Gastroesophageal sphincter (tissue), 4 donors: ENCODE results near the gene CD300LB. TPM values are rescaled to one million over a fixed set of nuclear protein-coding genes. Genes with fewer than 3 reads are reported as not detected.

ENCODE experiments used
- ATAC-seq: fragments of 150-250 bp; one replicate; pipeline ENCODE4 v1.9.1; 2016; ENCODE audit warnings: mild to moderate bottlenecking, moderate library complexity
- H3K27ac ChIP-seq, 4 donors: fragments of 200-600 bp; sonication (generic) in 3 of 4; 1 replicate in 3 of 4; 2 replicates in 1 of 4; pipeline ENCODE4 v1.5.1; 2016 to 2019
- H3K27me3 ChIP-seq: fragments of 200-600 bp; sonication (generic); one replicate; pipeline ENCODE4 v1.5.1; 2019
- H3K36me3 ChIP-seq, 2 donors: fragments of 200-600 bp; sonication (generic); one replicate each; pipeline ENCODE4 v1.5.1; 2019; ENCODE audit warnings: control low read depth in 1 of 2
- H3K4me1 ChIP-seq, 3 donors: fragments of 200-600 bp; sonication (generic); 1 replicate in 2 of 3; 2 replicates in 1 of 3; pipeline ENCODE4 v1.5.1; 2016 to 2019; ENCODE audit warnings: control low read depth in 2 of 3
- H3K4me3 ChIP-seq, 2 donors: fragments of 200-600 bp; sonication (generic); one replicate each; pipeline ENCODE4 v1.5.1; 2019; ENCODE audit warnings: mild to moderate bottlenecking in 1 of 2, moderate library complexity in 1 of 2
- H3K9me3 ChIP-seq, 3 donors: fragments of 200-600 bp; sonication (generic); one replicate each; pipeline ENCODE4 v1.5.1; 2017 to 2019; ENCODE audit warnings: control low read depth in 2 of 3
- EP300 ChIP-seq: sonication (generic); formaldehyde crosslinking; IDR thresholded peaks from one replicate; pipeline ENCODE4 v1.6.1; 2017; ENCODE audit warnings: antibody characterized with exemption, mild to moderate bottlenecking
- POLR2A ChIP-seq, 2 donors: fragments of 450-650 bp; IDR thresholded peaks; one replicate each; pipeline ENCODE4 v1.6.1; 2017; ENCODE audit warnings: antibody characterized with exemption in 2 of 2, mild to moderate bottlenecking in 2 of 2, moderate library complexity in 1 of 2
- POLR2AphosphoS5 ChIP-seq: sonication (generic); formaldehyde crosslinking; IDR thresholded peaks from one replicate; pipeline ENCODE4 v1.6.1; 2017; ENCODE audit warnings: antibody characterized with exemption
- whole genome bisulfite sequencing, 2 donors: methylation state at CpG; one replicate each; pipeline ENCODE4 v1.1.5; 2018; ENCODE audit warnings: low coverage in 1 of 2; 5-methylcytosine and 5-hydroxymethylcytosine counted together
- total RNA-seq, 4 donors: library from RNA; depleted of rRNA; stranded (reverse); fragments of >200 nt; gene quantifications; one replicate each; pipeline ENCODE4 v1.1.0, GENCODE V29; 2016
- TF ChIP-seq, protein P1 (sequence below), 4 experiments: fragments of 200-600 bp in 2 of 4; fragments of 450-650 bp in 2 of 4; sonication (generic) in 1 of 4; IDR thresholded peaks; one replicate each; pipeline ENCODE4 v1.5.1; 2017 to 2019; ENCODE audit warnings: antibody characterized with exemption in 4 of 4, mild to moderate bottlenecking in 2 of 4, moderate library complexity in 2 of 4

Gene CD300LB
- total RNA-seq, 4 donors from 2014 or later = 0.67 to 1.0 TPM; not detected in 2

- H3K27ac ChIP-seq = no peak overlapping the region
- WGBS, 2 donors = 60 to 63% methylated on average over 1 of the region's 5 CpGs
Measured at GRCh38 chr17:74529243-74529642, 2.0 kb downstream of the CD300LB start.

DNA sequence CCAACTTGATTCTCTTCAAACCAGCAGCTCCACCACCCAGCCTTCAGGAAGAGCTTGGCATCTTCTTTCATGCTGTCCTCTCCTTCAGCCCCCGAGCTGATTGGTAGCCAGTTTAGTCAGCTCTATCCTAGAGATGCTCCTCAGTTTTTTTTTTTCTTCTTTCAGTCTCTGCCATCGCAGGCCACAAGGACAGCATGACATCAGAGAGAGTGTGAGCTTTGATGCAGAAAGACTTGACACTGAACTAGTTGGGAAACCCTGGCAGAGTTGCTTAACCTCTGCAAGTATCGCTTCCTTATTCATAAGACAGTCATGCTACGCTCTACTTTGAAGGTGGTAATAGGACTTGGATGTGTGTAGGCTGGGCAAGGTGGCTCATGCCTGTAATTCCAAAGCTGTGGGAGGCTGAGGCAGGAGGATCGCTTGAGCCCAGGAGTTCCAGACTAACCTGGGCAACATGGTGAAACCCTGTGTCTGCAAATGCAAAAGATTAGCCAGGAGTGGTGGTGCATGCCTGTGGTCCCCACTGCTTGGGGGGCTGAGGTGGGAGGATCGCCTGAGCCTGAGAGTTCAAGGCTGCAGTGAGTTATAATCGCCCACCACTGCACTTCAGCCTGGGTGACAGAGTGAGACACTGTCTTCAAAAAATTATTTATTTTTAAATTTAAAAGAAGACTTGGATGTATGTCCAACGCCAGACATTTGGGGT is 2.6 kb downstream of the CD300LB start:
- peak; percentile 44 for ATAC-seq
- WGBS, 2 donors = 55 to 73% methylated on average over 2 to 8 of the region's 8 CpGs
- Histone ChIP-seq H3K27me3 (peaks cover 26% of the 10 kb centered on the region), H3K36me3 (no peaks in the 10 kb centered on the region), H3K4me1 (no peaks in the 10 kb centered on the region), H3K27ac (no peak overlapping the region), H3K4me3 (no peak overlapping the region), H3K9me3 (no peaks in the 10 kb centered on the region)
- TF ChIP-seq EP300 (no peak), POLR2AphosphoS5 (no peak), POLR2A (IDR thresholded peaks at IDR 0.05) (no peak)
- TF ChIP-seq, protein P1, sequence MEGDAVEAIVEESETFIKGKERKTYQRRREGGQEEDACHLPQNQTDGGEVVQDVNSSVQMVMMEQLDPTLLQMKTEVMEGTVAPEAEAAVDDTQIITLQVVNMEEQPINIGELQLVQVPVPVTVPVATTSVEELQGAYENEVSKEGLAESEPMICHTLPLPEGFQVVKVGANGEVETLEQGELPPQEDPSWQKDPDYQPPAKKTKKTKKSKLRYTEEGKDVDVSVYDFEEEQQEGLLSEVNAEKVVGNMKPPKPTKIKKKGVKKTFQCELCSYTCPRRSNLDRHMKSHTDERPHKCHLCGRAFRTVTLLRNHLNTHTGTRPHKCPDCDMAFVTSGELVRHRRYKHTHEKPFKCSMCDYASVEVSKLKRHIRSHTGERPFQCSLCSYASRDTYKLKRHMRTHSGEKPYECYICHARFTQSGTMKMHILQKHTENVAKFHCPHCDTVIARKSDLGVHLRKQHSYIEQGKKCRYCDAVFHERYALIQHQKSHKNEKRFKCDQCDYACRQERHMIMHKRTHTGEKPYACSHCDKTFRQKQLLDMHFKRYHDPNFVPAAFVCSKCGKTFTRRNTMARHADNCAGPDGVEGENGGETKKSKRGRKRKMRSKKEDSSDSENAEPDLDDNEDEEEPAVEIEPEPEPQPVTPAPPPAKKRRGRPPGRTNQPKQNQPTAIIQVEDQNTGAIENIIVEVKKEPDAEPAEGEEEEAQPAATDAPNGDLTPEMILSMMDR (IDR thresholded peaks at IDR 0.05) = no peak

More at GRCh38 chr17:74529243-74529642, 2.0 kb downstream of the CD300LB start:
- TF ChIP-seq, protein P1 (IDR thresholded peaks at IDR 0.05) = no peak
- TF ChIP-seq POLR2A (IDR thresholded peaks at IDR 0.05) (no peak), POLR2AphosphoS5 (no peak)
- ATAC-seq = no peak
- Histone ChIP-seq H3K36me3 (no peaks in the 10 kb centered on the region), H3K9me3 (no peaks in the 10 kb centered on the region), H3K4me3 (no peak overlapping the region), H3K4me1 (no peaks in the 10 kb centered on the region), H3K27me3 (peaks cover 26% of the 10 kb centered on the region)

DNA sequence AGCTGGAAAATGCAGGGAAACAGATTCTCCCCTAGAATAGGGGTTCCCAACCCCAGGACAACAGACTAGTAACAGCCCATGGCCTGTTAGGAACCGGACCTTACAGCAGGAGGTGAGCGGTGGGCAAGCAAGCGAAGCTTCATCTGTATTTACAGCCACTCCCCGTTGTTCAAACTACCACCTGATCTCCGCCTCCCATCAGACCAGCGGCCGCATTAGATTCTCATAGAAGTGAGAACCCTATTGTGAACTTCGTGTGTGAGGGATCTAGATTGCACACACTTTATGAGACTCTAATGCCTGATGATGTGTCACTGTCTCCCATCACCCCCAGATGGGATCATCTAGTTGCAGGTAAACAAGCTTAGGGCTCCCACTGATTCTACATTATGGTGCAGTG is 3.5 kb downstream of the CD300LB start:
- no peak overlapping the region for H3K4me3 ChIP-seq
- peaks cover 0 to 8% (median 0%) of the 10 kb centered on the region in 3 donors for H3K9me3 ChIP-seq
- no peak for ATAC-seq
- H3K4me1 ChIP-seq = no peaks in the 10 kb centered on the region
- TF ChIP-seq, protein P1 (IDR thresholded peaks at IDR 0.05) = no peak
- TF ChIP-seq POLR2AphosphoS5 (no peak), EP300 (no peak), POLR2A (IDR thresholded peaks at IDR 0.05) (no peak)
- no peaks in the 10 kb centered on the region for H3K36me3 ChIP-seq
- WGBS, 2 donors = 79 to 82% methylated on average over 5 to 8 of the region's 8 CpGs
- peaks cover 32% of the 10 kb centered on the region for H3K27me3 ChIP-seq
- no peak overlapping the region for H3K27ac ChIP-seq

GRCh38 chr17:74527081-74527480 is 4.2 kb downstream of the CD300LB start:
- ATAC-seq = no peak
- no peaks in the 10 kb centered on the region for H3K4me1 ChIP-seq
- no peak overlapping the region for H3K4me3 ChIP-seq
- peaks cover 0 to 14% (median 0%) of the 10 kb centered on the region in 3 donors for H3K9me3 ChIP-seq
- TF ChIP-seq EP300 = no peak
- TF ChIP-seq POLR2AphosphoS5 = no peak
- TF ChIP-seq POLR2A (IDR thresholded peaks at IDR 0.05) = no peak
- TF ChIP-seq, protein P1 (IDR thresholded peaks at IDR 0.05) = no peak
- peaks cover 32% of the 10 kb centered on the region for H3K27me3 ChIP-seq
- H3K36me3 ChIP-seq = no peaks in the 10 kb centered on the region
- WGBS, 2 donors = 79% methylated on average over 2 to 5 of the region's 5 CpGs
- H3K27ac ChIP-seq = no peak overlapping the region

GRCh38 chr17:74526681-74527080 is 4.6 kb downstream of the CD300LB start:
- TF ChIP-seq POLR2AphosphoS5 = no peak
- no peak for TF ChIP-seq POLR2A (IDR thresholded peaks at IDR 0.05)
- no peak for TF ChIP-seq EP300
- TF ChIP-seq, protein P1 (IDR thresholded peaks at IDR 0.05) = no peak
- no peaks in the 10 kb centered on the region for H3K4me1 ChIP-seq
- H3K9me3 ChIP-seq = peaks cover 0 to 14% (median 0%) of the 10 kb centered on the region in 3 donors
- no peak overlapping the region for H3K4me3 ChIP-seq
- ATAC-seq = no peak
- H3K27me3 ChIP-seq = peaks cover 28% of the 10 kb centered on the region
- 52 to 75% methylated on average over 2 to 3 of the region's 3 CpGs for WGBS, 2 donors
- H3K36me3 ChIP-seq = no peaks in the 10 kb centered on the region
- no peak overlapping the region for H3K27ac ChIP-seq
